MM.1S (cell line): ENCODE data around the gene APOC3.

Experiments used
- CTCF ChIP-seq: fragments of 300-600 bp; sonication (generic); IDR thresholded peaks from 2 replicates; pipeline ENCODE4 v1.5.1; 2016; ENCODE audit warnings: antibody characterized with exemption, low read length, mixed read lengths
- EZH2 ChIP-seq: fragments of 300-600 bp; sonication (generic); optimal IDR thresholded peaks from 2 replicates; pipeline ENCODE3; 2017; ENCODE audit warnings: low read depth, mild to moderate bottlenecking, antibody characterized with exemption, low read length, mixed read lengths

GRCh38 chr11:116787786-116788486 lies 41.8 kb upstream of the APOC3 start, which contains the start of gene ZPR1:
- TF ChIP-seq CTCF, result no peak
- TF ChIP-seq EZH2, result no peak
